ENCODE measurements around the gene GJC2. TPM values are rescaled to one million over a fixed set of nuclear protein-coding genes. Genes with fewer than 3 reads are reported as not detected.
A peak's percentile ranks its signal among the peaks of the same experiment; 100 is the strongest.

The GJC2 gene
- total RNA-seq, 1 experiment from 2014 or later, result 0.76 TPM

DNA sequence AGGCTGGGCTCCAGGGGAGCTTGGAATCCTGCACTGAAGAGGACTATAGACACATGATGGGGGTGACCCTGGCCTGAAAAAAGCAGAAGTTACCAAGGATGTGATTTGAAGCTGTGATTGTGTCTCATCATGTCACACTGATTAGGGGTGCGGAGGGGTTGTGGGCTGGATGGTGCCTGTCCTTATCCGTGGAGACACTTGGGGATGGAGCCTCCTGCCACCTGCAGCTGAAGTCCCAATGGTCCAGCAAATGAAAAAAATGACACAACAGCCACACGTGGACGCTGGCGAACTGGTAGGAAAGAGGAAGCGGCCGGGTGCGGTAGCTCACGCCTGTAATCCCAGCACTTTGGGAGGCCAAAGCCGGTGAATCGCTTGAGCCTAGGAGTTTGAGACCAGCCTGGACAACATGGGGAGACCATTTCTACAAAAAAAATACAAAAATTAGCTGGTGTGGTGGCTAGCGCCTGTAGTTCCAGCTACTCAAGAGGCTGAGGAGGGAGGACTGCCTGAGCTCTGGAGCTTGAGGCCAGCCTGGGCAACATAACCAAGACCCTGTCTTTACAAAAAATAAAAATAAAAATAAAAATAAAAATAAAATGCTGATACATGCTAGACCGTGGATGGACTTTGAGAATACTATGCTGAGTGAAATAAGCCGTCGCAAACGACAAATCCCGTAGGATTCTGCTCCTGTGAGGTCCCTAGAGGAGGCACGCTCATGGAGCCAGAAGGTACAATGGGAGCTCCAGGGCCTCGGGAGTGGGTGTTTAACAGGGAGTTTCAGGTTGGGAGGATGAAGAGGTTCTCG is 15.0 kb downstream of the GJC2 start:
- peak overlapping the region; percentile 68 for H3K27ac ChIP-seq (ENCODE audit: low read depth, low read length)
- H3K9me2 ChIP-seq (ENCODE audit: insufficient read depth), result no peaks in the 10 kb centered on the region
- H2AFZ ChIP-seq (ENCODE audit: low read depth, low read length, poor library complexity, severe bottlenecking), result no peak overlapping the region
- RAD21 ChIA-PET (ENCODE audit: low non-redundant PET in 1 of 2, low total read pairs in 2 of 2, uncharacterized antibody in 2 of 2, unreplicated experiment in 2 of 2), result interaction anchor here in 1 of 2 experiments (1.5 kb wide), 1 partner anchor 9 kb away, joined by 4 read pairs; no protein-coding TSS in a partner anchor
- H3K9me3 ChIP-seq (ENCODE audit: control insufficient read depth in 1 of 2, insufficient read depth in 1 of 2, low read depth in 1 of 2, low read length in 2 of 2), result no peaks in the 10 kb centered on the region
- peak overlapping the region; percentile 85 for H3K9ac ChIP-seq (ENCODE audit: low read length)
- intact Hi-C loops (cut with micrococcal nuclease), result loop anchor here (1.0 kb wide), 1 partner anchor 24 kb away; the partner anchor contains the start of gene GUK1
- peaks cover 10 to 39% of the 10 kb centered on the region in 2 experiments for H3K4me1 ChIP-seq (ENCODE audit: control insufficient read depth in 1 of 2, insufficient read depth in 2 of 2, low read length in 2 of 2)
- no peaks in the 10 kb centered on the region for H3K36me3 ChIP-seq (ENCODE audit: control insufficient read depth in 1 of 2, insufficient read depth in 2 of 2, low read length in 2 of 2)
- H3K79me2 ChIP-seq (ENCODE audit: insufficient read depth, low read length), result peaks cover 29% of the 10 kb centered on the region
- BruUV-seq (replicated peaks), result TSS peak; percentile 97
- H3K27me3 ChIP-seq (ENCODE audit: insufficient read depth, low read length), result no peaks in the 10 kb centered on the region
- peak overlapping the region; percentile 68 to 76 for H3K4me3 ChIP-seq (replicated peaks in 1 of 2; ENCODE audit: low read depth in 1 of 2, low read length in 2 of 2)
- no peak for DNase-seq (ENCODE audit: low read depth, low spot score)
- TF ChIP-seq SRF (IDR thresholded peaks at IDR 0.05; ENCODE audit: low read depth), result no peak
- no peak for TF ChIP-seq FOSL1 (IDR thresholded peaks at IDR 0.05; ENCODE audit: low read depth)
- TF ChIP-seq SP1 (IDR thresholded peaks at IDR 0.05; ENCODE audit: low read depth), result no peak
- TF ChIP-seq YY1 (IDR thresholded peaks at IDR 0.05; ENCODE audit: extremely low read depth, insufficient replicate concordance, low read depth, low read length), result no peak
- TF ChIP-seq EZH2phosphoT487 (IDR thresholded peaks at IDR 0.05; ENCODE audit: borderline replicate concordance), result no peak
- TF ChIP-seq, protein P1, sequence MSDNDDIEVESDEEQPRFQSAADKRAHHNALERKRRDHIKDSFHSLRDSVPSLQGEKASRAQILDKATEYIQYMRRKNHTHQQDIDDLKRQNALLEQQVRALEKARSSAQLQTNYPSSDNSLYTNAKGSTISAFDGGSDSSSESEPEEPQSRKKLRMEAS (IDR thresholded peaks at IDR 0.05), result no peak
- TF ChIP-seq, protein P2, sequence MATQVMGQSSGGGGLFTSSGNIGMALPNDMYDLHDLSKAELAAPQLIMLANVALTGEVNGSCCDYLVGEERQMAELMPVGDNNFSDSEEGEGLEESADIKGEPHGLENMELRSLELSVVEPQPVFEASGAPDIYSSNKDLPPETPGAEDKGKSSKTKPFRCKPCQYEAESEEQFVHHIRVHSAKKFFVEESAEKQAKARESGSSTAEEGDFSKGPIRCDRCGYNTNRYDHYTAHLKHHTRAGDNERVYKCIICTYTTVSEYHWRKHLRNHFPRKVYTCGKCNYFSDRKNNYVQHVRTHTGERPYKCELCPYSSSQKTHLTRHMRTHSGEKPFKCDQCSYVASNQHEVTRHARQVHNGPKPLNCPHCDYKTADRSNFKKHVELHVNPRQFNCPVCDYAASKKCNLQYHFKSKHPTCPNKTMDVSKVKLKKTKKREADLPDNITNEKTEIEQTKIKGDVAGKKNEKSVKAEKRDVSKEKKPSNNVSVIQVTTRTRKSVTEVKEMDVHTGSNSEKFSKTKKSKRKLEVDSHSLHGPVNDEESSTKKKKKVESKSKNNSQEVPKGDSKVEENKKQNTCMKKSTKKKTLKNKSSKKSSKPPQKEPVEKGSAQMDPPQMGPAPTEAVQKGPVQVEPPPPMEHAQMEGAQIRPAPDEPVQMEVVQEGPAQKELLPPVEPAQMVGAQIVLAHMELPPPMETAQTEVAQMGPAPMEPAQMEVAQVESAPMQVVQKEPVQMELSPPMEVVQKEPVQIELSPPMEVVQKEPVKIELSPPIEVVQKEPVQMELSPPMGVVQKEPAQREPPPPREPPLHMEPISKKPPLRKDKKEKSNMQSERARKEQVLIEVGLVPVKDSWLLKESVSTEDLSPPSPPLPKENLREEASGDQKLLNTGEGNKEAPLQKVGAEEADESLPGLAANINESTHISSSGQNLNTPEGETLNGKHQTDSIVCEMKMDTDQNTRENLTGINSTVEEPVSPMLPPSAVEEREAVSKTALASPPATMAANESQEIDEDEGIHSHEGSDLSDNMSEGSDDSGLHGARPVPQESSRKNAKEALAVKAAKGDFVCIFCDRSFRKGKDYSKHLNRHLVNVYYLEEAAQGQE (IDR thresholded peaks at IDR 0.05; ENCODE audit: low read depth), result no peak
- no peaks in the 10 kb centered on the region for H4K20me1 ChIP-seq (ENCODE audit: insufficient read depth)
- H3K4me2 ChIP-seq (ENCODE audit: low read length), result peak overlapping the region; percentile 98
- POLR2A ChIA-PET, result interaction anchor here (1.0 to 1.6 kb wide), 6 partner anchors 9 to 29 kb away, joined by 3 to 12 read pairs (median 4); no protein-coding TSS in a partner anchor
- CTCF ChIA-PET, result interaction anchor here (0.6 to 3.6 kb wide), 13 partner anchors 9 to 166 kb away, joined by 3 to 15 read pairs (median 4); no protein-coding TSS in a partner anchor
- ATAC-seq, result peak; percentile 0

Measured in HCT116 (cell line).